Sciatic nerve (tissue), 2 donors: ENCODE measurements around the gene LTBP1. TPM values are rescaled to one million over a fixed set of nuclear protein-coding genes. Genes with fewer than 3 reads are reported as not detected.

Experiments used
- ATAC-seq: fragments of 200-7000 bp; cut with Tn5 transposase; one replicate; pipeline ENCODE4 v1.9.1; 2020; ENCODE audit warnings: mild to moderate bottlenecking, moderate library complexity
- DNase-seq: peaks from one replicate; pipeline ENCODE4 v3.0.0-alpha.2; 2020; ENCODE audit warnings: low spot score
- intact Hi-C: fragments of 100-400 bp; cut with DNase I; formaldehyde crosslinking; loops from one replicate; pipeline ENCODE4 v1.14.2; 2022
- total RNA-seq: library from RNA; stranded (reverse); fragmentation: NEBNext Ultra II Directional; extraction: Animal tissue kit (Norgen Biotek cat#: 25700); gene quantifications from one replicate; pipeline ENCODE4 v1.2.1, GENCODE V29; 2021
- donor health status: DM: no; HTN: no; CAD: no.
- donor health status: DM: no; HTN: no; CAD: no.

LTBP1 gene
- total RNA-seq, 1 donor from 2014 or later = 48.9 TPM

DNA sequence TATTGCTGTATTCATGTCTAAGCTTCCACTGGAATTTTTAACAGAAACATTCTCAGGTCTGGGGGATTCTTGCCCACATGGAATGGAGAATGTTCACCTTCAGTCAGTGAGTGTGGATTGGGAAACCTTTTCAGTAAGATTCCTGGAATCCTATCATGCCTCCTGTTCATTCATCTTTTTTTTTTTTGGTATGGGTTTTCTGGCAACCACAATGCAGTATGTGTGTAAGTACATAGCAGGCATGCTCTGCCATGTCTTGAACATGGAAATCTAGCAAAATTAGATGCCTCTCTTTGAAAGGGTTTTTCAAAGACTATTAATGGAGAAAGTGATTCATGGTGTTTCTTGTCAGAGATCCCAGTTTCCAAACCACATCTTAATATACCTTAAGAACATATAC lies 176.5 kb downstream of the LTBP1 start:
- ATAC-seq (no peak), DNase-seq (no peak)
- intact Hi-C loops = no loop called here

DNA sequence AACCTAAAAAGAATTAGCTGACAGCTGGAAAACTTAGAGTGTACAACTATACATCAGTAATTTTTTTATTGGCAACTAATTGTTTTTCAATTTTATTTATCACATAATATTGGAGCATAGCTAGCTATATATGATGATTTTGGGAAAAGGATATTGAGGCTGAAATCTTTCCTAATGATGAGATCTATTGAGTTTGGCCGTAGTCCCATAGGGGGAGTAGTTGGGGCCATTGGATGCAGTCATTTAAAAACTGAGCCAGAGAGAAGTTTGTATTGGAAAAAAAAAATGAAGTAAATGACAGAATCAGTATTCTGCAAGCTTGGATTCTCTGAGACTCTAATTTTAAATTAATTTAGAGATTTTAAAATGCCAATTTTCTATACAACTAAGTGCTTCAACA lies 179.8 kb downstream of the LTBP1 start:
- intact Hi-C loops = no loop called here
- ATAC-seq (no peak), DNase-seq (no peak)

GRCh38 chr2:33126958-33127357 lies 180.2 kb downstream of the LTBP1 start:
- intact Hi-C loops = no loop called here
- ATAC-seq = peak; percentile 52
- DNase-seq = no peak

GRCh38 chr2:33129263-33130053 lies 182.7 kb downstream of the LTBP1 start:
- ATAC-seq = no peak
- no peak for DNase-seq
- intact Hi-C loops = no loop called here

GRCh38 chr2:33130054-33130447 lies 183.3 kb downstream of the LTBP1 start:
- intact Hi-C loops = no loop called here
- no peak for DNase-seq
- no peak for ATAC-seq

- ATAC-seq (no peak), DNase-seq (no peak)
- intact Hi-C loops = no loop called here
Observed at GRCh38 chr2:33130544-33130943, 183.8 kb downstream of the LTBP1 start.

- intact Hi-C loops = no loop called here
- ATAC-seq = no peak
- DNase-seq = no peak
Observed at GRCh38 chr2:33131111-33131510, 184.4 kb downstream of the LTBP1 start.

DNA sequence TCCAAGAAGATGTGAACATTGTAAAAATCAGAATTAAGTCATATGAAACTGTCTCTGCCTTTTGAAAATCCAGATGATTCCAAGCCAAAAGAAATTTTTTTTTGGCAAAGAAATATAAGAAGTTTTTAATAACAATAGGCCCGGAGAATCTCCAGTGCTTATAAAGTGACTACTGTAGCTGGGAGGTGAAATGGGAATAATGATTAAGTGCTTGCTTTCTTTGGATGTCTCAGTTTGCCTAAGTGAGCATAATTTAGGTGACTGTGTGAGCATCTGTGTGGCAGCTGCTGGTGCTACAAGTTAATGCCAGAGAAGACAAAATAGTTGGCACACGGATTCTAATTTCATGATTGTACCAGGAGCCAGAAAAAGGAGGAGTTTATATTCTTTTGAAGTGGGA lies 185.0 kb downstream of the LTBP1 start:
- DNase-seq (no peak), ATAC-seq (no peak)
- intact Hi-C loops = no loop called here

GRCh38 chr2:33133454-33133952 lies 186.8 kb downstream of the LTBP1 start:
- peak; percentile 61 for ATAC-seq
- intact Hi-C loops = no loop called here
- DNase-seq = no peak

- intact Hi-C loops = no loop called here
- DNase-seq = peak; percentile 71
- ATAC-seq = peak; percentile 93
Observed at GRCh38 chr2:33134086-33134771, 187.5 kb downstream of the LTBP1 start.

DNA sequence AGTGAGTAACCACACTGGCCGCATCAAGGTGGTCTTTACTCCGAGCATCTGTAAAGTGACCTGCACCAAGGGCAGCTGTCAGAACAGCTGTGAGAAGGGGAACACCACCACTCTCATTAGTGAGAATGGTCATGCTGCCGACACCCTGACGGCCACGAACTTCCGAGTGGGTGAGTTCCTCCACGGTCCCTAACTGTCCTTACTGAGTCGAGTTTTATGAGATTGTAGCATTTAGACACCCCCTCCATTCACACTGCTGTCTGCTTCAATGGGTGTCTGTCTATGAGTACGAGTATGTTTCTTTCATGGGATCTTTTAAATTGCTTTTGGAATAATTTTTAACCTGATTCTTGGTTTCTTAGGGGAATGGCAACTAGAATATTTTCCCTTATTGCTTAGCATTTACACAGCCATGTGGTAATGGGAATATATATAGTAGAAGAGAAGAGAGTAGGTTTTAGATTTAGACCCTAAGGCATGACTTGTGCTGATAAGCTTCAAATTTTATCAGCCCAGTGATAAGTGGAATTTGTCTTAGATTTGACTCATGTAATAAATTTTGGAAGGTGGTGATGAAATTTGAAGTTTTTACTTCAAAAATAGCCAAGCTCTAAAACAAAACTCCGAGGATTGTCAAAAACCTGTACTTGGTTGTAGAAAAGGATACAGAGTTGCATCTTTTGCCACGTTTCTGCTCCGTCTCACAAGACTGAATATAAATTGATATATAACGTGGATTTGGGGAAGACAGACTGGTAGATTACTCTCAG lies 188.2 kb downstream of the LTBP1 start:
- peak; percentile 63 for ATAC-seq
- no peak for DNase-seq
- intact Hi-C loops = no loop called here

GRCh38 chr2:33135645-33136044 lies 188.9 kb downstream of the LTBP1 start:
- DNase-seq (no peak), ATAC-seq (no peak)
- intact Hi-C loops = no loop called here

GRCh38 chr2:33136056-33136455 lies 189.3 kb downstream of the LTBP1 start:
- no peak for ATAC-seq
- intact Hi-C loops = no loop called here
- no peak for DNase-seq

DNA sequence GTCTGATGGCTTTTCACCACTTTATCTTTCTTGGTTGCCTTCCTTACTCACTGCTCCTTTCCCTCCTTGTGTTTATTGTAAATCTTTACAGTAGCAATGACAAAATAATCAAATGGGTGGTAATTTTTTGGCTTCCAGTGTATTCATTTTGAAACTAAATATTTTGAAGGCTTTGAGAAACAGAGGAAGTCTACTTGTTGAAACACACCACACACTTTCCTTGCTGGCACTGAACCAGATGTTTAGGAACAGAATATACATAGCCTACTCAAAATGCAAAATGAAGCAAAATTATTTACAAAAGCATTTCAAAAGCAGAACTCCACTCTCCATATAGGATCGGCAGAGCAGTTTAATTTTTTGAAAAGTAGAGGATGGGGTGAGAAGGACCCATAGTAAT lies 189.8 kb downstream of the LTBP1 start:
- DNase-seq (no peak), ATAC-seq (no peak)
- intact Hi-C loops = no loop called here

GRCh38 chr2:33137331-33137730 lies 190.6 kb downstream of the LTBP1 start:
- intact Hi-C loops = no loop called here
- DNase-seq (no peak), ATAC-seq (no peak)

DNA sequence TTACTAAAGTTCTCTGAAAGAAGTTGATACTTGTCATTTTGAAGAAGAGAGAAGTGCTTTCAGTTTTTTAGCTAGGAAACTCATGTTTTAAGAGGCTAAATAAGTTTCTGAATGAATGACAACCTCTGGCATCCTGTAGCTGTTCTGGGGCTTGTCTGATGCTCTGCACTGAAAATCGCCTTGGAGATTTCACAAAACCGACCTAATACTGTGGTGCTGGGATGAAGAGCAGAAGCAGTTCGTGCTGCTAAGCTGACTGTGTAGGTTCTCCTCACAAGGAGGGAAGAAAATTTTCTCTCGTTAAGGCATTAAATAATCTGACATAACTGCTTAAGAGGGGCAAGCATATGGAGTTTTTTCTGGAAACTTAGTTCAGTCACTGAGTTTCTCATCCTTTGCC lies 193.2 kb downstream of the LTBP1 start:
- ATAC-seq = no peak
- DNase-seq = no peak
- intact Hi-C loops = no loop called here

DNA sequence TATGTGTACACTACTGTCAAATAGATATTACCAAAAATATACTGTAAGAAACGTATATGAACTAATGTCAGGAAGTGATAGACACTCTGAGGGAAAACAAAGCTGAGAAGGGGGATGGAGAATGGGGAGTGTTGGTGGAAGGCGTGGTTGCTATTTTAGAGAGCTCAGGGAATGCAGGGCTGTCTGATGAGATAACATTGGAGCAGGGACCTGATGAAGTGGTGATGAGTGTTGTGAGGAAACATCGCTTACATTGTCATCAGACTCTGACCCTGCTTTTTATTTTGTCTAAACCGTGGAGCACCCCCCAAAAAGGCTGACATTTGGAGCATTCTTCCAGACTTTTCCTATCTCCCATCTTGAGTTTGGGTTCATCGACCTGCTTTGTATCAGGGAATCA lies 194.7 kb downstream of the LTBP1 start:
- ATAC-seq (no peak), DNase-seq (no peak)
- intact Hi-C loops = no loop called here

DNA sequence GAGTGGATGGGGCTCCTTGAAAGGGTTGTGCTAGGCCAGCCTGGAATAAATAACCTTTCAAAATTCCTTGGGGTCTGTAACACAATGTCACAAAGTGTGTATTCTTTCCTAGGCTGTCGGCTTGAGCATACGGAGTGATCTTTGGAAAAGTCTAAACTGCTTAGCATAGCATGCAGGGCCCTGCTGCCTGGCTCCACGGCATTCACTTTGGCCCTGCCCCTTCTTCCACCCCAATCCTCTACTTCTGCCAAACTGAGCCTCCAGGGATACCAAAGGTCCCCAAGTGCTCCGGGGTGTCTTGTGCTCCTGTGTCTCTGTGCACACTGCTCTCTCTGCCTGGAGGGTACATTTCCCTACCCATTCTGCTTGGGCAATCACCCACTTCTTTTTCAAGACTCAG lies 196.1 kb downstream of the LTBP1 start:
- no peak for DNase-seq
- peak; percentile 17 for ATAC-seq
- intact Hi-C loops = no loop called here

- no peak for DNase-seq
- intact Hi-C loops = no loop called here
- no peak for ATAC-seq
Observed at GRCh38 chr2:33144243-33144642, 197.5 kb downstream of the LTBP1 start.

- ATAC-seq (peak; percentile 86), DNase-seq (no peak)
- intact Hi-C loops = no loop called here
Observed at GRCh38 chr2:33145459-33145858, 198.7 kb downstream of the LTBP1 start.
